ENCODE data around the gene GTF2I.
"Not testable (repeated sequence)": the region's sequence is repeated elsewhere in the genome, so short reads cannot be mapped to it uniquely, and the experiment has no call there.

Gene GTF2I

DNA sequence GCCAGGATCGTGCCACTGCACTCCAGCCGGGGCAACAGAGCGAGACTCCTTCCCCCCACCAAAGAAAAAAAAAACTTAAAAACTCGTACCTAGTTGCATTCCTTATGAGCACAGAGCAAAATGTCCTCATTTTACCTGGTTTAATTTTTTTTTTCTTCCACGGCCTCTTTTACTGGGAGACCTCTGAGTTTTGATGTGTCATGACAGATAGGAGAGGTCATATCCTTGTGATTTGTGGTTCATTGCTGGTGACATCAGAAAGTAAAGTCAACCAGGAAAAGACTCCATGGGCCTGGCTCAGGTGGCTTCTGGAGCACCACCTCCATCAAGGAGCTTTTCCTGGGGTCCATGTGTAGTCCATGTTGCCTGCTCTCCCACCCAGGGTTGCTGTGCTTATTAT is 26.3 kb downstream of the GTF2I start:
- Histone ChIP-seq H3K4me3 (ENCODE audit: low read depth, low read length) (no peak overlapping the region), H3K27me3 (replicated peaks) (no peaks in the 10 kb centered on the region), H3K27ac (no peak overlapping the region), H3K36me3 (replicated peaks) (no peaks in the 10 kb centered on the region)
- TF ChIP-seq, protein P1, sequence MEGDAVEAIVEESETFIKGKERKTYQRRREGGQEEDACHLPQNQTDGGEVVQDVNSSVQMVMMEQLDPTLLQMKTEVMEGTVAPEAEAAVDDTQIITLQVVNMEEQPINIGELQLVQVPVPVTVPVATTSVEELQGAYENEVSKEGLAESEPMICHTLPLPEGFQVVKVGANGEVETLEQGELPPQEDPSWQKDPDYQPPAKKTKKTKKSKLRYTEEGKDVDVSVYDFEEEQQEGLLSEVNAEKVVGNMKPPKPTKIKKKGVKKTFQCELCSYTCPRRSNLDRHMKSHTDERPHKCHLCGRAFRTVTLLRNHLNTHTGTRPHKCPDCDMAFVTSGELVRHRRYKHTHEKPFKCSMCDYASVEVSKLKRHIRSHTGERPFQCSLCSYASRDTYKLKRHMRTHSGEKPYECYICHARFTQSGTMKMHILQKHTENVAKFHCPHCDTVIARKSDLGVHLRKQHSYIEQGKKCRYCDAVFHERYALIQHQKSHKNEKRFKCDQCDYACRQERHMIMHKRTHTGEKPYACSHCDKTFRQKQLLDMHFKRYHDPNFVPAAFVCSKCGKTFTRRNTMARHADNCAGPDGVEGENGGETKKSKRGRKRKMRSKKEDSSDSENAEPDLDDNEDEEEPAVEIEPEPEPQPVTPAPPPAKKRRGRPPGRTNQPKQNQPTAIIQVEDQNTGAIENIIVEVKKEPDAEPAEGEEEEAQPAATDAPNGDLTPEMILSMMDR (IDR thresholded peaks at IDR 0.05; ENCODE audit: low read depth, low read length, missing control alignments) = no peak
- in situ Hi-C loops (cut with HindIII; ENCODE audit: low pct_ligation_motif_present, low sequenced_read_pairs) = no loop called here
- no peak for DNase-seq

DNA sequence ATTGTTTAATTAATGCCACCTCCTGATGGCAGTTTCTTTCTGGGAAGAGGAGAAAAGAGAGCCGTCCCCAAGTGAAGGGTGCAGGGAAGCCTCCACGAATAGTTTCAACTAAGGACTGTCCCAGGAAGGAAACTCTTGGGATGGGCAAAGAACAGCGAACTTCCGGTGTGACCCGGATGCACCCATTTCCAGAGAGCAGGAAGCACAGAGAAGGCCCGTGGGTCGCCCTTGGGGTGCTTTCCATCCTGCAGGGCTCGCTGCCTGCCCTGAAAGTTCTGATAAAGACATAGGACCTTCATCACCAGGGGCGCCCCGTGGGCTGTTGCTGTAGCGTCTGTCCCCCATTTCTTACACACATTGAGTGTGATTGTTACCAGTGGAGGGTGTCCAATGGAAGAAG is 27.0 kb downstream of the GTF2I start:
- Histone ChIP-seq H3K4me3 (ENCODE audit: low read depth, low read length) (no peak overlapping the region), H3K36me3 (replicated peaks) (peaks cover 2% of the 10 kb centered on the region), H3K27ac (no peak overlapping the region), H3K27me3 (replicated peaks) (no peaks in the 10 kb centered on the region)
- DNase-seq = no peak
- in situ Hi-C loops (cut with HindIII; ENCODE audit: low pct_ligation_motif_present, low sequenced_read_pairs) = no loop called here
- TF ChIP-seq, protein P1 (IDR thresholded peaks at IDR 0.05; ENCODE audit: low read depth, low read length, missing control alignments) = no peak

DNA sequence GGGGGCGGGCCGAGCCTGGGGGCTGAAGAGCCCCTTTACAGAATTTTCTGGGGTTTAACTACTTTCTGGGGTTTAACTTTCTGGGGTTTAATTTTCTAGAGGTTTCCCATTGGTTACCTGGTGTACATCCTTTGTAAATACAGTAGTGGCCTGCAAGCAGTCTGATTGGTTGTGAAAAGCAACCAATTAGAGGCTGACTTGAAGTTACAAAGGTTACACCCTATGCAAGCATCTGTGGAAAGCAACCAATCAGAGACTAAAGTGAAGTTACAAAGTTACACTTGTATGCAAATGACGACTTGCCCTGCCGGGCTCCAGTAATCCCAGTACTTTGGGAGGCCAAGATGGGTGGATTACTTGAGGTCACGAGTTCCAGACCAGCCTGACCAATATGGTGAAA is 27.4 kb downstream of the GTF2I start:
- DNase-seq = no peak
- Histone ChIP-seq H3K27ac (no peak overlapping the region), H3K36me3 (replicated peaks) (peaks cover 6% of the 10 kb centered on the region), H3K27me3 (replicated peaks) (no peaks in the 10 kb centered on the region), H3K4me3 (ENCODE audit: low read depth, low read length) (no peak overlapping the region)
- in situ Hi-C loops (cut with HindIII; ENCODE audit: low pct_ligation_motif_present, low sequenced_read_pairs) = no loop called here
- TF ChIP-seq, protein P1 (IDR thresholded peaks at IDR 0.05; ENCODE audit: low read depth, low read length, missing control alignments) = no peak

DNA sequence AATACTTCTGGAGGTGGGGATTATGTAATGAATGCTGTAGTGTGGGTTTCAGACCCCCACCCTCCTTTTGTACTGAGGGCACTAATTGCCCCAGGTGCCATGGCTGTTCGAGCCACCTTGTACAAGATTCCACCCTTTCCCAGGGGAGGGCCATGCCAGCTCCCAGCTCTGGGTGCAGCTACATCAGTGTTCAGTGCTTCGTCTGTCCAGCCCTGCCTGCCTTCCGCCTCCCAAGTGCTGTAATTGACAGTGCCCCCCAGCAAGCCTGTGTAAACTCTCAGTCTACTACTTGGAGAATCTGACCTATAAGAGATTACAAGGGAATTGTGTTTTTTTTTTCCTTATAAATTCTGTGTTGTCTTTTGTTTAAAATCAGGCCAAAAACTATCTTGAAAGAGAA is 33.0 kb downstream of the GTF2I start:
- in situ Hi-C loops (cut with HindIII; ENCODE audit: low pct_ligation_motif_present, low sequenced_read_pairs) = no loop called here
- DNase-seq = no peak
- H3K36me3 ChIP-seq (replicated peaks) = peaks cover 49% of the 10 kb centered on the region
- H3K27me3 ChIP-seq (replicated peaks) = no peaks in the 10 kb centered on the region
- TF ChIP-seq, protein P1 (IDR thresholded peaks at IDR 0.05; ENCODE audit: low read depth, low read length, missing control alignments) = no peak
- no peak overlapping the region for H3K27ac ChIP-seq
- no peak overlapping the region for H3K4me3 ChIP-seq (ENCODE audit: low read depth, low read length)

DNA sequence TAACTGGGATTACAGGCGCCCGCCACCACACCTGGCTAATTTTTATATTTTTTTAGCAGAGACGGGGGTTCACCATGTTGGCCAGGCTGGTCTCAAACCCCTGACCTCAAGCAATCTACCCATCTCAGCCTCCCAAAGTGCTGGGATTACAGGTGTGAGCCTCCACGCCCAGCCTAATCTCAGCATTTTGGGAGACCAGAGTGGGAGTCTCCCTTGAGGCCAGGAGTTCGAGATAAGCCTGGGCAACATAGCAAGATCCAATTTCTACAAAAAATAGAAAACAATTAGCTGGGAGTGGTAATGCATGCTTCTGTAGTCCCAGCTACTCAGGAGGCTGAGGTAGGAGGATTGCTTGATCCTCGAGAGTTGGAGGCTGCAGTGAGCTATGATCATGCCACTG is 46.9 kb downstream of the GTF2I start:
- DNase-seq; in situ Hi-C loops (cut with HindIII; ENCODE audit: low pct_ligation_motif_present, low sequenced_read_pairs); H3K4me3 ChIP-seq (ENCODE audit: low read depth, low read length); H3K27me3 ChIP-seq (replicated peaks); H3K27ac ChIP-seq: not testable (repeated sequence)
- peaks cover 83% of the 10 kb centered on the region for H3K36me3 ChIP-seq (replicated peaks)

DNA sequence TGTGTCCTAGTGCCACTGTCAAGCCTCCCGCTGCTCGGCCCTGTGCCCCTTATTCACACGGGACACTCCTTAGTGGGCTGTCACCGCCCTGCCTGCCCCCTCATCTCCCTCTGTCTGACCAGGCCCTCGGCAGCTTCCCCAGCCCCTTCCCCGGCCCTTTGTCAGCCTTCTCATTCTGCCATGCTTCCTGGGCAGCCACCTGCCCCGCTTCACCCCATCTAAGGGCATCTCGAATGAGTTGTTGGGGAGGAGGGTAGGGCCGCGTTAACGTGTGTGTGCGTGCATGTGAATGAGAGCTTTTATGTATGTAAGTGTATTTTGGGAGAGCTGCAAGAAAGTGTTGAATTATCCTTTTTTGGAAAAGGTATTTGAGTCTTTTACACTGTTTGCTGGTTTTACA is 49.7 kb downstream of the GTF2I start:
- no peaks in the 10 kb centered on the region for H3K27me3 ChIP-seq (replicated peaks)
- in situ Hi-C loops (cut with HindIII; ENCODE audit: low pct_ligation_motif_present, low sequenced_read_pairs) = no loop called here
- H3K36me3 ChIP-seq (replicated peaks) = peaks cover 73% of the 10 kb centered on the region
- TF ChIP-seq, protein P1 (IDR thresholded peaks at IDR 0.05; ENCODE audit: low read depth, low read length, missing control alignments) = no peak
- DNase-seq = no peak
- H3K4me3 ChIP-seq (ENCODE audit: low read depth, low read length) = no peak overlapping the region
- no peak overlapping the region for H3K27ac ChIP-seq
